Stimulated activated naive CD8-positive, alpha-beta T cell treated with anti-CD3 and anti-CD28 coated beads, Interleukin-15, amount 100 ng/mL, for 72 hours (primary cell): Measurements from ENCODE around the gene RAB5A.
"Not testable (repeated sequence)": the region's sequence is repeated elsewhere in the genome, so short reads cannot be mapped to it uniquely, and the experiment has no call there.

ENCODE experiments used
- ATAC-seq: fragments of 150-1000 bp; cut with Tn5 transposase; 2 replicates; pipeline ENCODE4 v1.10.0; 2021; ENCODE audit warnings: mild to moderate bottlenecking, moderate library complexity
- DNase-seq, 2 donors: peaks; one replicate each; pipeline ENCODE4 v3.0.0; 2021 to 2022
- H3K27ac Mint-ChIP-seq, 2 donors: one replicate each; pipeline ENCODE4 v1.8.0; 2022; ENCODE audit warnings: mild to moderate bottlenecking in 2 of 2, mixed read lengths in 2 of 2, moderate library complexity in 2 of 2
- H3K27me3 Mint-ChIP-seq: one replicate; pipeline ENCODE4 v1.8.0; 2022; ENCODE audit warnings: mixed read lengths
- H3K4me1 Mint-ChIP-seq: one replicate; pipeline ENCODE4 v1.8.0; 2022; ENCODE audit warnings: mild to moderate bottlenecking, mixed read lengths
- H3K4me3 Mint-ChIP-seq, 2 donors: one replicate each; pipeline ENCODE4 v1.8.0; 2022; ENCODE audit warnings: mild to moderate bottlenecking in 2 of 2, mixed read lengths in 2 of 2, moderate library complexity in 1 of 2
- H3K9me3 Mint-ChIP-seq, 2 donors: one replicate each; pipeline ENCODE4 v1.8.0; 2022; ENCODE audit warnings: mixed read lengths in 2 of 2

The RAB5A gene

DNA sequence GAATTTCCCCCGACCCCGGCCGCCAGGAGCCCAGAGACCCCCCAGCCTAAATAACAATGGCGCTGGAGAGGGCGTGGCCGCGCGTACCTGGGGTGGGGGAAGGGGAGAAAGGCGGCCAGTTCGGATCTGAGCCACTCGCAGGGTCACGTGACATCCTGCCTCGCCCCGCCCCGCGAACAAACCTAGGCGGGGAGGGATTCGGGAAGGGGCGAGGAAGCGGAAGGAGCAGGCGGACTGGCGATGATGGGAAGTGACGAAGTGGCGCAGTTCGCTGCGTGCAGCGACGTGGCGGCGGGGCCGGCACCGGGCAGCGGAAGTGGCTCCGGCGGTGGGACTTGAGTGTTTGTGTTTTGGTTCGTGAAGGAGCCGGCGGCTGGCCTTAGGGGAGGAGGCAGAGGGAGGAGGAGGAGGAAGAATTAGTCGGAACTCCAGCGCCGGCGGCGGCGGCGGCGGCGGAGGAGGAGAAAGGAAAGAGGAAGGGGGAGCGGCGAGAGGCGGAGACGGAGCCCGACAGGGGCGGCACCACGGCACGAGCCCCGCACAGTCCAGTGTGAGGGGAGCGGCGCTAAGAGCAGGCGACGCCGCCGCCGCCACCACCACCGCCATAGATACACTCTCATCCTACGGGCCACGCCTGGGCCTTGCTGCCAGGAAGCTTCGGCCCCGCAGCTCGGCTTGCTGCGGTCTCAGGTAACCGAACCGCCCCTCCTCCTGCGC is at the start of gene RAB5A:
TSS of gene RAB5A (plus strand) at position 266 of the 717 bp plus-strand sequence. CDS start 3,802 bp downstream, outside the sequence.
- Mint-ChIP-seq H3K27ac (peak within 1 kb of the TSS; percentile 98 to 99), H3K27me3 (no peaks in the 10 kb centered on the region), H3K4me1 (peaks cover 33% of the 10 kb centered on the region), H3K4me3 (peak within 1 kb of the TSS; percentile 89), H3K9me3 (peaks cover 0 to 5% of the 10 kb centered on the region in 2 donors)
- peak; percentile 96 to 98 for DNase-seq
- ATAC-seq = peak; percentile 94

DNA sequence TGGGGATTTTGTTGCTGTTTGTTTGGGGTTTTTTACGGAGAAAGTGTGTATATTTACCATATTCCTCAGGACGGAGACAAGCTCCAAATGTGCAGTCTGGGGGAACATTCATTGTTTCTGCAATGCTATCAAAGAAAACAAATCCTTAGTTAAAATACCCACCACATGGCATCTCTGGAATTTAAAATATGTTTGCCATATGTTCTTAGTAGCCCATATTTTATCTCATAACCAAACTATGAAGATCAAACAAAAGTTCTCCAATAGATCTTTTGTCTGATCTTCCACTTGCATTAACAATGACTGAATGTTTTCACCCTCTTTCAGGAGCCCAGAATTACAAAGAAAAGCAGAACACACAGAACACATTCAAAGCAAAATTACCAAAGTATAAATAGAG is 48.2 kb upstream of the RAB5A start:
- Mint-ChIP-seq H3K27ac (no peak overlapping the region), H3K9me3 (no peaks in the 10 kb centered on the region), H3K4me1 (no peaks in the 10 kb centered on the region), H3K27me3 (no peaks in the 10 kb centered on the region), H3K4me3 (no peak overlapping the region)
- no peak for ATAC-seq
- DNase-seq = no peak

- ATAC-seq (no peak), DNase-seq (no peak)
- no peak overlapping the region for H3K4me3 Mint-ChIP-seq
- H3K27ac Mint-ChIP-seq = no peak overlapping the region
- H3K9me3 Mint-ChIP-seq = no peaks in the 10 kb centered on the region
- H3K27me3 Mint-ChIP-seq = no peaks in the 10 kb centered on the region
- no peaks in the 10 kb centered on the region for H3K4me1 Mint-ChIP-seq
Measured at GRCh38 chr3:19899264-19899663, 47.6 kb upstream of the RAB5A start.

- not testable (repeated sequence) for H3K4me1 Mint-ChIP-seq, ATAC-seq, H3K9me3 Mint-ChIP-seq, DNase-seq, H3K4me3 Mint-ChIP-seq, H3K27me3 Mint-ChIP-seq, H3K27ac Mint-ChIP-seq
Measured at GRCh38 chr3:19899833-19900232, 47.1 kb upstream of the RAB5A start.

GRCh38 chr3:19901337-19901736 is 45.6 kb upstream of the RAB5A start:
- no peak for DNase-seq

DNA sequence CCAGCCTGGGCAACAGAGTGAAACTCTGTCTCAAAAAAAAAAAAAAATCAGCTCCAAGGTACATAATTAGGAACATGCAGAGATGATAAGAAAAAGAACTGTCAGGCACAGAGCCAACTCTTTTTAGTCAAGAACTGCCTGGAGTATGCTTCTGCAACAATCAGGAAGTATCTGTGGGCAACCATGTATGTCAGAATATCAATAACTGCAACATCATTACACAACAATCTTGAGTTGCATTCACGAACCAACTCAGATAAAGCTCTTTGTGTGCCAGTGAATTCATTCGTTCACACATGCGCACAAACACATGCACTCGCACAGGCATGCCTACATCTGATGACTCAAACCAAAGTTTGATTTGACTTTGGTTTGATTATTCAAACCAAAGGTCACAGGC is 45.0 kb upstream of the RAB5A start:
- Mint-ChIP-seq H3K4me3 (no peak overlapping the region), H3K4me1 (no peaks in the 10 kb centered on the region), H3K27me3 (no peaks in the 10 kb centered on the region), H3K9me3 (no peaks in the 10 kb centered on the region), H3K27ac (no peak overlapping the region)
- ATAC-seq (no peak), DNase-seq (no peak)

More at GRCh38 chr3:19901337-19901736, 45.6 kb upstream of the RAB5A start:
- Mint-ChIP-seq H3K4me3 (no peak overlapping the region), H3K9me3 (no peaks in the 10 kb centered on the region), H3K27ac (no peak overlapping the region), H3K4me1 (no peaks in the 10 kb centered on the region), H3K27me3 (no peaks in the 10 kb centered on the region)
- no peak for ATAC-seq

GRCh38 chr3:19903649-19904048 is 43.2 kb upstream of the RAB5A start:
- Mint-ChIP-seq H3K27ac (no peak overlapping the region), H3K4me3 (no peak overlapping the region), H3K9me3 (no peaks in the 10 kb centered on the region), H3K27me3 (no peaks in the 10 kb centered on the region), H3K4me1 (no peaks in the 10 kb centered on the region)
- no peak for DNase-seq
- ATAC-seq = no peak

GRCh38 chr3:19907523-19907922 is 39.4 kb upstream of the RAB5A start:
- no peaks in the 10 kb centered on the region for H3K27me3 Mint-ChIP-seq
- H3K27ac Mint-ChIP-seq = no peak overlapping the region
- H3K4me1 Mint-ChIP-seq = no peaks in the 10 kb centered on the region
- ATAC-seq (no peak), DNase-seq (no peak)
- peaks cover 11 to 22% of the 10 kb centered on the region in 2 donors for H3K9me3 Mint-ChIP-seq
- no peak overlapping the region for H3K4me3 Mint-ChIP-seq

DNA sequence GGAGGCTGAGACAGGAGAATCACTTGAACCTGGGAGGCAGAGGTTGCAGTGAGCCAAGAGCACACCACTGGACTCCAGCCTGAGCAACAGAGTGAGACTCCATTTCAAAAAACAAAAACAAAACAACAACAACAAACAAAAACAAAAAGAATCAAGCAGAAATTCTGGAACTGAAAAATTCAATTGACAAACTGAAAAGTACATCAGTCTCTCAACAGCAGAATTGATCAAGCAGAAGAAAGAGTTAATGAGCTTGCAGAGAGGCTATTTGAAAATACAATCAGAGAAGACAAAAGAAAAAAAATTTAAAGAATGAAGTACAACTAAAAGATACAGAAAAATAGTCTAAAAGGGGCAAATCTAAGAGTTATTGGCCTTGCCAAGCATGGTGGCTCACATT is 35.4 kb upstream of the RAB5A start:
- no peak overlapping the region for H3K4me3 Mint-ChIP-seq
- H3K9me3 Mint-ChIP-seq = peaks cover 15 to 36% of the 10 kb centered on the region in 2 donors
- DNase-seq (no peak), ATAC-seq (no peak)
- H3K27ac Mint-ChIP-seq = no peak overlapping the region
- H3K4me1 Mint-ChIP-seq = no peaks in the 10 kb centered on the region
- no peaks in the 10 kb centered on the region for H3K27me3 Mint-ChIP-seq

DNA sequence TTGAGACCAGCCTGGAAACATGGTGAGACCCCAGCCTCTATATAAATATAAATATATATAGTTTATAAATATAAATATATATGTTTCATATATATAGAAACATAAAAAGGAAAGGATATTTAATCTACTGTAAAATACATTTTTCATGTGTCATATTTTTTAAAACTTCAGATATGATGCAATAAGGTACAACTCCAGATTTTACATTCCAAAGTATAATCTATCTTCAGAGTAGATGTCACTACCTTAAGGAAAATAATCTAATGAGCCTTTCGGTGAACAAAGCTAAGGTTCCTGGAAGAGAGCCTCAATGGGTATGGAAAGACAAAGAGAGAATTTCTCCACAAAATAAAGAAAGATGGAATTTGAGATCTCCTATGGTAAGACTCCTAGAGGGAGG is 29.7 kb upstream of the RAB5A start:
- ATAC-seq = no peak

DNA sequence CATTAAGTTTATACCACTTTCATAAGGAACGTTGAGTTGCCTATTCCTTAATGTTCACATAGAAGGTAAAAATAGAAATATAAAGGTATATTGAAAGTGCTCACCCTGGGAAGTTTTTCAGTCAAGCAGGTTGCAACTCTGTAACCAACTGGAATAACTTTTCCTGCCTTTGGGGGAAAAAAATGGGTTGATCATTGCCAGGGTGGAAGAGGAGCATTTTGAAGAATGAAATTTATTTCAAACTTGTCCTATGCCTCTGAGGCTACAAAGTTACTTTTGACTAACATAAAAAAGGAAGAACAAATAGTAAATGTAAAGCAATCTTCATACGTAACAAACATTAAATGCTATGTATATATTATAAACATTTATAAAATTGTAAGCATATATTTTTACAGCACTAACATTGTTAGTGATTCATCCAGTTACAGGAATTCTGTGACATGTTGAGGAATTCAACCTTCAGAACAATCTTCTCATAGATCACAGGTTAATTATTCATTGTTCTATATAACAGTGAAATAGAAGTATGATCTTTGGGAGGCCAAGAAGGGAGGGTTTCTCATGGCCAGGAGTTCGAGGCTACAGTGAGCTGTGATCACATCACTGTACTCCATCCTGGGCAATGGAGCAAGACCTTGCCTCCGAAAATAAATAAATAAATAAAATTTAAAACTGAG is 26.4 kb upstream of the RAB5A start:
- Mint-ChIP-seq H3K27me3 (no peaks in the 10 kb centered on the region), H3K9me3 (no peaks in the 10 kb centered on the region), H3K4me3 (no peak overlapping the region), H3K4me1 (no peaks in the 10 kb centered on the region), H3K27ac (no peak overlapping the region)
- DNase-seq (no peak), ATAC-seq (no peak)

More for the DNA sequence above, 29.7 kb upstream of the RAB5A start:
- H3K9me3 Mint-ChIP-seq = peaks cover 4 to 16% of the 10 kb centered on the region in 2 donors
- H3K4me1 Mint-ChIP-seq = no peaks in the 10 kb centered on the region
- no peak overlapping the region for H3K4me3 Mint-ChIP-seq
- no peaks in the 10 kb centered on the region for H3K27me3 Mint-ChIP-seq
- DNase-seq = no peak
- H3K27ac Mint-ChIP-seq = no peak overlapping the region

GRCh38 chr3:19931180-19931692 is 15.7 kb upstream of the RAB5A start:
- ATAC-seq (peak; percentile 89), DNase-seq (peak in 1 of 2 donors; percentile 61)
- peak overlapping the region in 1 of 2 donors; percentile 79 for H3K27ac Mint-ChIP-seq
- peaks cover 35% of the 10 kb centered on the region for H3K4me1 Mint-ChIP-seq
- H3K27me3 Mint-ChIP-seq = peaks cover 23% of the 10 kb centered on the region
- H3K4me3 Mint-ChIP-seq = peak overlapping the region; percentile 29 to 42
- H3K9me3 Mint-ChIP-seq = no peaks in the 10 kb centered on the region

DNA sequence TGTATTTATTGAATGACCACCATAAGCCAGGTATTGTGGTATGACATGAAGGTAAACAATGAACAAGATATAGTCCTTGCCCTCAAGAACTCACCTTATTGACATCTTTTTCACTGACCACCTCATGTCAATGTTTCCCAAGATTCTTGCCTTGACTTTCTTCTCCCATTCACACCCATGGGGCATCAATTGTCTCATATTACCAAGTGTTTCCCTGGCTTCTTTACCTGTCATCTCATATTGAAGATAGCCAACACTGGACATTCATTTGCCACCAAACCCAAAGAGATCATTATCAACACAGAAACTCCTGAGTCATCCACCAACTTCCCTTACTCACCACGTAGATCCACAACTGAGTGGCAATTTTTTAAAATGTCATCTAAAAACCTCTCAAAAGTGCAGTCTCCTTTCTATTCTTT is 15.1 kb upstream of the RAB5A start:
- Mint-ChIP-seq H3K27ac (peak overlapping the region in 1 of 2 donors; percentile 79), H3K4me1 (peaks cover 35% of the 10 kb centered on the region), H3K27me3 (peaks cover 23% of the 10 kb centered on the region), H3K4me3 (peak overlapping the region; percentile 3 to 42), H3K9me3 (no peaks in the 10 kb centered on the region)
- DNase-seq = no peak
- ATAC-seq = peak; percentile 67

GRCh38 chr3:19932422-19932821 is 14.5 kb upstream of the RAB5A start:
- no peaks in the 10 kb centered on the region for H3K9me3 Mint-ChIP-seq
- no peak overlapping the region for H3K27ac Mint-ChIP-seq
- peaks cover 39% of the 10 kb centered on the region for H3K4me1 Mint-ChIP-seq
- ATAC-seq (no peak), DNase-seq (no peak)
- peak overlapping the region; percentile 3 to 42 for H3K4me3 Mint-ChIP-seq
- H3K27me3 Mint-ChIP-seq = peaks cover 23% of the 10 kb centered on the region

- no peak for ATAC-seq
- H3K27ac Mint-ChIP-seq = peak within 1 kb of the TSS in 1 of 2 donors; percentile 10
Measured at GRCh38 chr3:19934098-19934566, 12.8 kb upstream of the RAB5A start, which contains the start of gene EFHB. EFHB (minus strand) TSS chr3:19934217; CDS start chr3:19934018, 199 bp downstream.

More at GRCh38 chr3:19934098-19934566, 12.8 kb upstream of the RAB5A start, which contains the start of gene EFHB:
- peak within 1 kb of the TSS in 1 of 2 donors; percentile 1 for H3K4me3 Mint-ChIP-seq
- no peak for DNase-seq
- H3K27me3 Mint-ChIP-seq = peaks cover 23% of the 10 kb centered on the region
- H3K9me3 Mint-ChIP-seq = no peaks in the 10 kb centered on the region
- H3K4me1 Mint-ChIP-seq = peaks cover 46% of the 10 kb centered on the region
